Neural progenitor cell (in vitro differentiated cells): Measurements from ENCODE around the gene IL36B. TPM values are rescaled to one million over a fixed set of nuclear protein-coding genes. Genes with fewer than 3 reads are reported as not detected.

Experiments
- DNase-seq: peaks from one replicate; pipeline ENCODE4 v3.0.0-alpha.2; 2016; ENCODE audit warnings: low spot score
- H2AFZ ChIP-seq: fragments of 200-600 bp; sonication (generic); replicated peaks from 2 replicates; pipeline ENCODE4 v1.6.1; 2016; ENCODE audit warnings: antibody characterized with exemption
- H3F3A ChIP-seq: fragments of 200-600 bp; sonication (generic); 2 replicates; pipeline ENCODE4 v1.6.1; 2016; ENCODE audit warnings: antibody characterized with exemption, low read depth
- H3K27ac ChIP-seq: fragments of 200-600 bp; sonication (generic); 2 replicates; pipeline ENCODE4 v1.5.1; 2016; ENCODE audit warnings: mild to moderate bottlenecking
- H3K27me3 ChIP-seq: fragments of 200-600 bp; sonication (generic); 2 replicates; pipeline ENCODE4 v1.6.1; 2016; ENCODE audit warnings: mild to moderate bottlenecking, moderate library complexity
- H3K36me3 ChIP-seq: fragments of 200-600 bp; sonication (generic); 2 replicates; pipeline ENCODE4 v1.5.1; 2016
- H3K4me1 ChIP-seq: fragments of 200-600 bp; sonication (generic); 2 replicates; pipeline ENCODE4 v1.6.1; 2016; ENCODE audit warnings: mixed run types
- H3K4me2 ChIP-seq: fragments of 200-600 bp; sonication (generic); 2 replicates; pipeline ENCODE4 v1.6.1; 2016
- H3K4me3 ChIP-seq: fragments of 200-600 bp; sonication (generic); 2 replicates; pipeline ENCODE4 v1.5.1; 2016
- H3K79me2 ChIP-seq: fragments of 200-600 bp; sonication (generic); 2 replicates; pipeline ENCODE4 v1.6.1; 2016; ENCODE audit warnings: low read depth
- H3K9ac ChIP-seq: fragments of 200-600 bp; sonication (generic); 2 replicates; pipeline ENCODE4 v1.6.1; 2016
- H3K9me3 ChIP-seq: fragments of 200-600 bp; sonication (generic); 2 replicates; pipeline ENCODE4 v1.5.1; 2016; ENCODE audit warnings: low read depth
- H4K20me1 ChIP-seq: fragments of 200-600 bp; sonication (generic); 2 replicates; pipeline ENCODE4 v1.6.1; 2016; ENCODE audit warnings: low read depth
- H3K27ac Mint-ChIP-seq: 3 replicates; pipeline ENCODE4 v1.8.0; 2021; ENCODE audit warnings: mixed read lengths
- H3K27me3 Mint-ChIP-seq: 2 replicates; pipeline ENCODE4 v1.8.0; 2022; ENCODE audit warnings: low read depth, mild to moderate bottlenecking, inconsistent platforms, moderate library complexity, mixed read lengths; ENCODE audit not compliant: insufficient read depth
- H3K36me3 Mint-ChIP-seq: 3 replicates; pipeline ENCODE4 v1.8.0; 2021; ENCODE audit warnings: mixed read lengths
- H3K4me1 Mint-ChIP-seq: 3 replicates; pipeline ENCODE4 v1.8.0; 2021; ENCODE audit warnings: mixed read lengths
- H3K4me3 Mint-ChIP-seq: 3 replicates; pipeline ENCODE4 v1.8.0; 2021; ENCODE audit warnings: mild to moderate bottlenecking, moderate library complexity, mixed read lengths
- H3K9me3 Mint-ChIP-seq: 3 replicates; pipeline ENCODE4 v1.8.0; 2020; ENCODE audit warnings: mixed read lengths
- CTCF ChIP-seq: fragments of 200-600 bp; sonication (generic); IDR thresholded peaks from 2 replicates; pipeline ENCODE4 v1.5.1; 2017; ENCODE audit warnings: antibody characterized with exemption, mild to moderate bottlenecking
- EZH2 ChIP-seq: fragments of 200-600 bp; sonication (generic); IDR thresholded peaks from 2 replicates; pipeline ENCODE4 v1.6.1; 2017; ENCODE audit warnings: antibody characterized with exemption, mild to moderate bottlenecking, moderate library complexity
- EZH2phosphoT487 ChIP-seq: fragments of 200-600 bp; sonication (generic); IDR thresholded peaks from 2 replicates; pipeline ENCODE4 v1.6.1; 2017; ENCODE audit warnings: antibody characterized with exemption
- total RNA-seq: library from RNA; depleted of rRNA; stranded (reverse); fragments of >200 nt; gene quantifications from 2 replicates; pipeline ENCODE4 v1.2.3, GENCODE V29; 2015; ENCODE audit warnings: low replicate concordance

Gene IL36B
- total RNA-seq, 1 donor from 2014 or later = not detected

- Histone ChIP-seq H3F3A (no peaks in the 10 kb centered on the region), H3K27me3 (peaks cover 8% of the 10 kb centered on the region), H2AFZ (no peak overlapping the region), H3K4me1 (no peaks in the 10 kb centered on the region), H4K20me1 (no peaks in the 10 kb centered on the region), H3K4me3 (no peak overlapping the region), H3K36me3 (no peaks in the 10 kb centered on the region), H3K4me2 (no peak overlapping the region), H3K9me3 (no peaks in the 10 kb centered on the region), H3K9ac (no peak overlapping the region), H3K79me2 (no peaks in the 10 kb centered on the region), H3K27ac (no peak overlapping the region)
- TF ChIP-seq EZH2phosphoT487 (no peak), EZH2 (no peak), CTCF (no peak)
- H3K36me3 Mint-ChIP-seq = no peaks in the 10 kb centered on the region
- no peaks in the 10 kb centered on the region for H3K9me3 Mint-ChIP-seq
- H3K27ac Mint-ChIP-seq = no peak overlapping the region
- no peaks in the 10 kb centered on the region for H3K4me1 Mint-ChIP-seq
- H3K27me3 Mint-ChIP-seq = no peaks in the 10 kb centered on the region
- no peak overlapping the region for H3K4me3 Mint-ChIP-seq
- no peak for DNase-seq
These were observed 12.9 kb downstream of the IL36B start for GRCh38 chr2:113039719-113040118.

- Histone ChIP-seq H3K27ac (no peak overlapping the region), H3K36me3 (no peaks in the 10 kb centered on the region), H3F3A (no peaks in the 10 kb centered on the region), H3K4me1 (no peaks in the 10 kb centered on the region), H4K20me1 (no peaks in the 10 kb centered on the region), H3K27me3 (peaks cover 6% of the 10 kb centered on the region), H3K4me2 (no peak overlapping the region), H3K9me3 (no peaks in the 10 kb centered on the region), H3K79me2 (no peaks in the 10 kb centered on the region), H3K4me3 (no peak overlapping the region), H2AFZ (no peak overlapping the region), H3K9ac (no peak overlapping the region)
- Mint-ChIP-seq H3K36me3 (no peaks in the 10 kb centered on the region), H3K27me3 (no peaks in the 10 kb centered on the region), H3K9me3 (no peaks in the 10 kb centered on the region), H3K27ac (no peak overlapping the region), H3K4me3 (no peak overlapping the region), H3K4me1 (no peaks in the 10 kb centered on the region)
- no peak for DNase-seq
- no peak for TF ChIP-seq EZH2
- no peak for TF ChIP-seq EZH2phosphoT487
- no peak for TF ChIP-seq CTCF
These were observed 13.5 kb downstream of the IL36B start for GRCh38 chr2:113039158-113039557.

GRCh38 chr2:113038291-113038690 is 14.4 kb downstream of the IL36B start:
- Histone ChIP-seq H2AFZ (no peak overlapping the region), H3K27ac (no peak overlapping the region), H4K20me1 (no peaks in the 10 kb centered on the region), H3K4me3 (no peak overlapping the region), H3K9ac (no peak overlapping the region), H3F3A (no peaks in the 10 kb centered on the region), H3K9me3 (no peaks in the 10 kb centered on the region), H3K36me3 (no peaks in the 10 kb centered on the region), H3K79me2 (no peaks in the 10 kb centered on the region), H3K27me3 (peaks cover 6% of the 10 kb centered on the region), H3K4me2 (no peak overlapping the region), H3K4me1 (no peaks in the 10 kb centered on the region)
- H3K27ac Mint-ChIP-seq = no peak overlapping the region
- H3K4me1 Mint-ChIP-seq = no peaks in the 10 kb centered on the region
- TF ChIP-seq EZH2phosphoT487 = no peak
- no peak for TF ChIP-seq CTCF
- TF ChIP-seq EZH2 = no peak
- H3K27me3 Mint-ChIP-seq = no peaks in the 10 kb centered on the region
- no peaks in the 10 kb centered on the region for H3K36me3 Mint-ChIP-seq
- H3K9me3 Mint-ChIP-seq = no peaks in the 10 kb centered on the region
- no peak overlapping the region for H3K4me3 Mint-ChIP-seq
- DNase-seq = no peak
